IMR-90 (cell line): Measurements from ENCODE around the gene PYGB. TPM values are rescaled to one million over a fixed set of nuclear protein-coding genes. Genes with fewer than 3 reads are reported as not detected.

ENCODE experiments used
- ATAC-seq: fragments of 200-7000 bp; cut with Tn5 transposase; 2 replicates; pipeline ENCODE4 v1.9.1; 2020; ENCODE audit warnings: low read depth, mild to moderate bottlenecking, moderate library complexity
- BruUV-seq: library from RNA; stranded (reverse); fragments of 400-500 nt; replicated peaks from 2 replicates; lab custom pipeline; 2021; lab: Mats Ljungman, UMichigan
- CTCF ChIA-PET: fragments of 300-600 bp; formaldehyde crosslinking; extraction: SDS; loops from one replicate; lab custom pipeline; 2021; ENCODE audit warnings: antibody characterized with exemption; lab: Yijun Ruan, JAX
- POLR2A ChIA-PET: fragments of 300-600 bp; sonication (Branson Sonifier 250); formaldehyde crosslinking; loops from one replicate; lab custom pipeline; 2022; ENCODE audit warnings: antibody characterized with exemption; ENCODE audit not compliant: unreplicated experiment; lab: Charles Lee
- DNase-seq: peaks from one replicate; pipeline ENCODE4 v3.0.0; 2013
- H2AFZ ChIP-seq: replicated peaks from 2 replicates; pipeline ENCODE3; 2013; ENCODE audit warnings: low read length, mild to moderate bottlenecking; ENCODE audit not compliant: poor library complexity
- H2AK5ac ChIP-seq: 2 replicates; pipeline ENCODE4 v1.6.1; 2013; ENCODE audit warnings: low read depth, low read length, inconsistent platforms
- H2AK9ac ChIP-seq: replicated peaks from 2 replicates; pipeline ENCODE3; 2013; ENCODE audit warnings: mild to moderate bottlenecking, low read depth, low read length, moderate library complexity; ENCODE audit not compliant: poor library complexity
- H2BK120ac ChIP-seq: 2 replicates; pipeline ENCODE4 v1.6.1; 2013; ENCODE audit warnings: low read depth, low read length, inconsistent platforms
- H2BK15ac ChIP-seq: 3 replicates; pipeline ENCODE4 v1.6.1; 2013; ENCODE audit warnings: low read depth, low read length, inconsistent platforms
- H2BK20ac ChIP-seq: 2 replicates; pipeline ENCODE4 v1.6.1; 2013; ENCODE audit warnings: low read depth, mild to moderate bottlenecking, inconsistent platforms, low read length, moderate library complexity
- H2BK5ac ChIP-seq: 2 replicates; pipeline ENCODE4 v1.6.1; 2013; ENCODE audit warnings: mild to moderate bottlenecking, low read depth, low read length, inconsistent platforms; ENCODE audit not compliant: poor library complexity, severe bottlenecking
- H3K14ac ChIP-seq: replicated peaks from 2 replicates; pipeline ENCODE4 v1.6.1; 2013; ENCODE audit warnings: low read depth, low read length, inconsistent platforms
- H3K18ac ChIP-seq: 2 replicates; pipeline ENCODE4 v1.6.1; 2013; ENCODE audit warnings: low read depth, low read length, control low read depth
- H3K23ac ChIP-seq: 2 replicates; pipeline ENCODE4 v1.6.1; 2013; ENCODE audit warnings: low read depth, low read length, inconsistent platforms
- H3K27ac ChIP-seq: 2 replicates; pipeline ENCODE4 v1.5.1; 2013; ENCODE audit warnings: mild to moderate bottlenecking, control low read depth, low read length; ENCODE audit not compliant: insufficient read depth
- H3K27me3 ChIP-seq: 2 replicates; pipeline ENCODE4 v1.6.1; 2013; ENCODE audit warnings: low read length; ENCODE audit not compliant: control insufficient read depth, insufficient read depth
- H3K36me3 ChIP-seq: 2 replicates; pipeline ENCODE4 v1.6.1; 2013; ENCODE audit warnings: low read length, mixed read lengths; ENCODE audit not compliant: control insufficient read depth, insufficient read depth
- H3K4ac ChIP-seq: 2 replicates; pipeline ENCODE4 v1.6.1; 2013; ENCODE audit warnings: low read depth, low read length, inconsistent platforms
- H3K4me1 ChIP-seq: 2 replicates; pipeline ENCODE4 v1.6.1; 2013; ENCODE audit warnings: low read length, mixed read lengths; ENCODE audit not compliant: control insufficient read depth, insufficient read depth
- H3K4me2 ChIP-seq: 2 replicates; pipeline ENCODE4 v1.6.1; 2013; ENCODE audit warnings: low read depth, mild to moderate bottlenecking, control low read depth, low read length, moderate library complexity
- H3K4me3 ChIP-seq: 2 replicates; pipeline ENCODE4 v1.5.1; 2013; ENCODE audit warnings: low read depth, mild to moderate bottlenecking, control low read depth, low read length, moderate library complexity; ENCODE audit not compliant: insufficient read depth
- H3K56ac ChIP-seq: 2 replicates; pipeline ENCODE4 v1.6.1; 2013; ENCODE audit warnings: low read length, inconsistent platforms; ENCODE audit not compliant: insufficient read depth; ENCODE audit errors: extremely low read depth
- H3K79me1 ChIP-seq, 2 experiments: 2 replicates each; pipeline ENCODE4 v1.6.1; 2013; ENCODE audit warnings: low read length in 2 of 2, inconsistent platforms in 1 of 2, low read depth in 1 of 2
- H3K9ac ChIP-seq: 2 replicates; pipeline ENCODE4 v1.6.1; 2013; ENCODE audit warnings: low read depth, low read length, control low read depth
- H3K9me1 ChIP-seq: 2 replicates; pipeline ENCODE4 v1.6.1; 2013; ENCODE audit warnings: low read length, inconsistent platforms; ENCODE audit not compliant: insufficient read depth
- H3K9me3 ChIP-seq: 2 replicates; pipeline ENCODE4 v1.6.1; 2013; ENCODE audit warnings: low read length; ENCODE audit not compliant: control insufficient read depth, insufficient read depth
- H4K20me1 ChIP-seq: 2 replicates; pipeline ENCODE4 v1.6.1; 2013; ENCODE audit warnings: low read length, inconsistent platforms; ENCODE audit not compliant: insufficient read depth
- H4K5ac ChIP-seq: 2 replicates; pipeline ENCODE4 v1.6.1; 2013; ENCODE audit warnings: mild to moderate bottlenecking, low read depth, low read length, control low read depth
- H4K8ac ChIP-seq, 2 experiments: 2 replicates each; pipeline ENCODE4 v1.6.1; 2013; ENCODE audit warnings: low read depth in 2 of 2, low read length in 2 of 2, control low read depth in 1 of 2, inconsistent platforms in 1 of 2
- H4K91ac ChIP-seq: 2 replicates; pipeline ENCODE4 v1.6.1; 2013; ENCODE audit warnings: low read depth, low read length, inconsistent platforms; ENCODE audit not compliant: insufficient read depth
- BHLHE40 ChIP-seq: fragments of 150-350 bp; IDR thresholded peaks from 2 replicates; pipeline ENCODE4 v1.6.1; 2016; ENCODE audit warnings: mild to moderate bottlenecking, low read depth, low read length
- CHD1 ChIP-seq: IDR thresholded peaks from 2 replicates; pipeline ENCODE4 v1.6.1; 2012; ENCODE audit warnings: low read depth, low read length, improper control_type of control experiment
- POLR2A ChIP-seq: IDR thresholded peaks from 2 replicates; pipeline ENCODE4 v1.6.1; 2012; ENCODE audit warnings: mild to moderate bottlenecking, low read depth, low read length
- RAD21 ChIP-seq: IDR thresholded peaks from 2 replicates; pipeline ENCODE4 v1.6.1; 2012; ENCODE audit warnings: low read length, improper control_type of control experiment
- WGBS, 2 experiments: methylation state at CpG; one replicate each; pipeline versions ENCODE4 v1.1.5 to v1.1.7; 2013; ENCODE audit warnings: missing lambda C conversion rate in 2 of 2; ENCODE audit not compliant: insufficient read length in 1 of 2; ENCODE audit errors: extremely low coverage in 2 of 2; 5-methylcytosine and 5-hydroxymethylcytosine counted together
- dilution Hi-C: fragments of 300-500 bp; cut with HindIII; formaldehyde crosslinking; loops from one replicate; pipeline ENCODE4 v1.14.3; 2018; ENCODE audit warnings: low sequenced_read_pairs; ENCODE audit not compliant: unreplicated experiment
- in situ Hi-C: fragments of 300-500 bp; cut with MboI; formaldehyde crosslinking; loops from 3 replicates; pipeline ENCODE4 v1.14.3; 2019; ENCODE audit warnings: low sequenced_read_pairs, inconsistent platforms, mixed read lengths
- intact Hi-C: fragments of 100-400 bp; cut with micrococcal nuclease; formaldehyde crosslinking; loops from 2 replicates; pipeline ENCODE4 v1.10.0; 2022
- polyA plus RNA-seq, 3 experiments: library from polyadenylated mRNA; depleted of rRNA; stranded (reverse); fragments of >200 nt; gene quantifications; 2 replicates each; pipeline ENCODE4 v1.2.3, GENCODE V29; 2012; ENCODE audit warnings: low replicate concordance in 1 of 3
- total RNA-seq: library from RNA; depleted of rRNA; stranded (reverse); fragments of >200 nt; gene quantifications from 2 replicates; pipeline ENCODE4 v1.2.3, GENCODE V29; 2012

PYGB gene
- total and polyA plus RNA-seq, 2 of the 4 experiments (the other 2 are of a cell fraction) = 72.4 to 83.1 TPM

GRCh38 chr20:25250508-25250907, 2.6 kb downstream of the PYGB start:
- Histone ChIP-seq H2BK20ac (no peak overlapping the region), H3K56ac (no peak overlapping the region), H2BK5ac (no peak overlapping the region), H3K4ac (no peak overlapping the region), H3K79me1 (peaks cover 16 to 72% of the 10 kb centered on the region in 2 experiments), H2AK9ac (no peak overlapping the region), H3K4me2 (no peak overlapping the region), H4K20me1 (peaks cover 62% of the 10 kb centered on the region), H4K5ac (no peak overlapping the region), H2BK120ac (no peak overlapping the region), H3K9me3 (no peaks in the 10 kb centered on the region), H3K4me3 (no peak overlapping the region), H2AFZ (no peak overlapping the region), H4K8ac (no peak overlapping the region), H3K23ac (no peak overlapping the region), H4K91ac (no peak overlapping the region), H3K27me3 (no peaks in the 10 kb centered on the region), H3K14ac (no peak overlapping the region), H3K9ac (no peak overlapping the region; the same call in 1 of the 2 replicates), H2AK5ac (no peak overlapping the region), H3K9me1 (peaks cover 37% of the 10 kb centered on the region), H3K27ac (no peak overlapping the region), H2BK15ac (no peak overlapping the region), H3K18ac (no peak overlapping the region), H3K36me3 (peaks cover 8% of the 10 kb centered on the region), H3K4me1 (peaks cover 15% of the 10 kb centered on the region)
- intact Hi-C loops (no loop called here), dilution Hi-C loops (no loop called here), in situ Hi-C loops (loop anchor here (10.0 to 25.0 kb wide), 5 partner anchors 56 to 1613 kb away; partner anchors contain the start of genes APMAP, CST3 and ENTPD6)
- DNase-seq (peak; percentile 18), ATAC-seq (no peak)
- POLR2A ChIA-PET = no interaction called here
- no TSS peak for BruUV-seq
- no peak for TF ChIP-seq POLR2A
- TF ChIP-seq RAD21 = no peak
- no peak for TF ChIP-seq CHD1
- no peak for TF ChIP-seq BHLHE40
- CTCF ChIA-PET = interaction anchor here (0.8 kb wide), 1 partner anchor 10 kb away, joined by 4 read pairs; no protein-coding TSS in a partner anchor
- WGBS, 2 experiments = no CpG with 5 or more reads among the region's 3 CpGs
